Body of pancreas (tissue), 4 donors: ENCODE results near the gene FBN3.

ENCODE experiments used
- POLR2A ChIP-seq, 3 donors: fragments of 450-650 bp; IDR thresholded peaks; one replicate each; pipeline ENCODE4 v1.6.1; 2016; ENCODE audit warnings: antibody characterized with exemption in 3 of 3, mild to moderate bottlenecking in 2 of 3
- TF ChIP-seq, protein P1 (sequence below), 7 experiments: fragments of 450-650 bp in 4 of 7; fragments of 200-600 bp in 3 of 7; sonication (generic) in 3 of 7; IDR thresholded peaks; one replicate each; pipeline ENCODE4 v1.5.1; 2016 to 2019; ENCODE audit warnings: antibody characterized with exemption in 7 of 7

DNA sequence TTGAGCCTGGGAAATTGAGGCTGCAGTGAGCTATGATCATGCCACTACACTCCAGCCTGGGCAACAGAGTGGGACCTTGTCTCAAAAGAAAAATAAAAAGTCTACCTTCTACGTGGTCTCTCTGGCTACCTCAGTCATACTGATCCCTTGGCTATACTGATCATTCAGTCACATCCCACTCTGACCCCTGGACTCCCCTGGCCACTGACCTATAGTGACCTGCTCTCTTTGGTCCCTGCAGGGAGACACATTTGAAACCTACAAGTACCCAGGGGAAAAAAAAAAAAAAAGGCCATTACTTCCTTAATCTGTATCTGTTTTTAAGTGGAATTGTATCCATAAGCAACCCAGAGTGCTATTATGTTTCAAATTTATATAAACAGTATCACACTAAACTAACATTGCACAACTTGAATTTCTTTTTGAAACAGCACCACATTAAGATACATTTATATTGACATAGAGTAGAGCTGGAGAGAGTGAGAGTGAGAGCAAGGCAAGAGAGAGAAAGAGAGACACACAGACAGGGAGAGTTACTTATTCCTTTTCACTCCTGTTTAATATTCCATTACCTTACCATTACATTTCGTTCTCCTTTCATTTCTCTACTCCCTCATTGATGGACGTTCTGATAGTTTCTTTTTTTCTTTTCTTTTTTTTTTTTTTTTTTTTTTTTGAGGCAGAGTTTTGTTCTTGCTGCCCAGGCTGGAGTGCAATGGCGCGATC, 36.1 kb upstream of the FBN3 start:
- TF ChIP-seq, protein P1, sequence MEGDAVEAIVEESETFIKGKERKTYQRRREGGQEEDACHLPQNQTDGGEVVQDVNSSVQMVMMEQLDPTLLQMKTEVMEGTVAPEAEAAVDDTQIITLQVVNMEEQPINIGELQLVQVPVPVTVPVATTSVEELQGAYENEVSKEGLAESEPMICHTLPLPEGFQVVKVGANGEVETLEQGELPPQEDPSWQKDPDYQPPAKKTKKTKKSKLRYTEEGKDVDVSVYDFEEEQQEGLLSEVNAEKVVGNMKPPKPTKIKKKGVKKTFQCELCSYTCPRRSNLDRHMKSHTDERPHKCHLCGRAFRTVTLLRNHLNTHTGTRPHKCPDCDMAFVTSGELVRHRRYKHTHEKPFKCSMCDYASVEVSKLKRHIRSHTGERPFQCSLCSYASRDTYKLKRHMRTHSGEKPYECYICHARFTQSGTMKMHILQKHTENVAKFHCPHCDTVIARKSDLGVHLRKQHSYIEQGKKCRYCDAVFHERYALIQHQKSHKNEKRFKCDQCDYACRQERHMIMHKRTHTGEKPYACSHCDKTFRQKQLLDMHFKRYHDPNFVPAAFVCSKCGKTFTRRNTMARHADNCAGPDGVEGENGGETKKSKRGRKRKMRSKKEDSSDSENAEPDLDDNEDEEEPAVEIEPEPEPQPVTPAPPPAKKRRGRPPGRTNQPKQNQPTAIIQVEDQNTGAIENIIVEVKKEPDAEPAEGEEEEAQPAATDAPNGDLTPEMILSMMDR (IDR thresholded peaks at IDR 0.05): no peak
- no peak for TF ChIP-seq POLR2A (IDR thresholded peaks at IDR 0.05)
